WTC11 (cell line): Measurements from ENCODE around the gene NTRK2. TPM values are rescaled to one million over a fixed set of nuclear protein-coding genes. Genes with fewer than 3 reads are reported as not detected.

Experiments used
- ATAC-seq: fragments of 200-7000 bp; cut with Tn5 transposase; 2 replicates; pipeline ENCODE4 v1.10.0; 2021; ENCODE audit warnings: mild to moderate bottlenecking, moderate library complexity
- CTCF ChIA-PET: fragments of 300-600 bp; sonication (Branson Sonifier 250); formaldehyde crosslinking; loops from one replicate; lab custom pipeline; 2021; ENCODE audit warnings: antibody characterized with exemption; lab: Charles Lee
- POLR2A ChIA-PET: fragments of 350-600 bp; sonication (Branson Sonifier 250); formaldehyde crosslinking; loops from one replicate; lab custom pipeline; 2021; ENCODE audit warnings: antibody characterized with exemption; lab: Charles Lee
- DNase-seq: peaks from one replicate; pipeline ENCODE4 v3.0.0; 2021; ENCODE audit warnings: low spot score
- H3K27ac Mint-ChIP-seq: 2 replicates; pipeline ENCODE4 v1.8.0; 2021; ENCODE audit warnings: mixed read lengths
- H3K27me3 Mint-ChIP-seq: 2 replicates; pipeline ENCODE4 v1.8.0; 2021; ENCODE audit warnings: low read depth, mild to moderate bottlenecking, moderate library complexity, mixed read lengths
- H3K36me3 Mint-ChIP-seq: 2 replicates; pipeline ENCODE4 v1.8.0; 2021; ENCODE audit warnings: mixed read lengths
- H3K4me1 Mint-ChIP-seq: 2 replicates; pipeline ENCODE4 v1.8.0; 2022; ENCODE audit warnings: mixed read lengths
- H3K4me3 Mint-ChIP-seq: 2 replicates; pipeline ENCODE4 v1.8.0; 2021; ENCODE audit warnings: mild to moderate bottlenecking, moderate library complexity, mixed read lengths
- H3K9me3 Mint-ChIP-seq: 2 replicates; pipeline ENCODE4 v1.8.0; 2021; ENCODE audit warnings: mixed read lengths
- CREM ChIP-seq: sonication (generic); formaldehyde crosslinking; IDR thresholded peaks from 2 replicates; pipeline ENCODE4 v1.8.1; 2022; ENCODE audit warnings: mild to moderate bottlenecking, missing genetic modification reagents, moderate library complexity
- ELF4 ChIP-seq: sonication (generic); formaldehyde crosslinking; IDR thresholded peaks from 2 replicates; pipeline ENCODE4 v1.8.1; 2022; ENCODE audit warnings: low read depth, mild to moderate bottlenecking, moderate library complexity, missing genetic modification reagents
- ETV6 ChIP-seq: sonication (generic); formaldehyde crosslinking; IDR thresholded peaks from 2 replicates; pipeline ENCODE4 v1.8.1; 2022; ENCODE audit warnings: mild to moderate bottlenecking, missing genetic modification reagents
- HMGA2 ChIP-seq: fragments of 250-450 bp; sonication (Bioruptor Pico); IDR thresholded peaks from 2 replicates; pipeline ENCODE4 v1.4.0; 2021; ENCODE audit warnings: mild to moderate bottlenecking, moderate library complexity
- MYBL2 ChIP-seq: sonication (generic); formaldehyde crosslinking; IDR thresholded peaks from 2 replicates; pipeline ENCODE4 v1.8.1; 2023; ENCODE audit warnings: mild to moderate bottlenecking, moderate library complexity, missing genetic modification reagents
- NFYB ChIP-seq: sonication (generic); formaldehyde crosslinking; conservative IDR thresholded peaks from 2 replicates; pipeline ENCODE4 v1.8.0; 2022; ENCODE audit warnings: low read depth, missing genetic modification reagents
- TCF7 ChIP-seq: sonication (generic); formaldehyde crosslinking; IDR thresholded peaks from 2 replicates; pipeline ENCODE4 v1.8.0; 2022; ENCODE audit warnings: mild to moderate bottlenecking, low read depth, missing genetic modification reagents, moderate library complexity
- ZNF138 ChIP-seq: sonication (generic); formaldehyde crosslinking; conservative IDR thresholded peaks from 2 replicates; pipeline ENCODE4 v1.8.1; 2022; ENCODE audit warnings: mild to moderate bottlenecking, moderate library complexity, missing genetic modification reagents
- ZNF219 ChIP-seq: sonication (generic); formaldehyde crosslinking; IDR thresholded peaks from 2 replicates; pipeline ENCODE4 v1.8.0; 2023; ENCODE audit warnings: missing genetic modification reagents, mild to moderate bottlenecking, borderline replicate concordance
- ZNF263 ChIP-seq: sonication (generic); formaldehyde crosslinking; IDR thresholded peaks from 2 replicates; pipeline ENCODE4 v1.8.1; 2022; ENCODE audit warnings: low read depth, mild to moderate bottlenecking, moderate library complexity, missing genetic modification reagents
- ZNF423 ChIP-seq: fragments of 250-450 bp; sonication (Bioruptor Pico); IDR thresholded peaks from 2 replicates; pipeline ENCODE4 v2.1.2; 2022; ENCODE audit warnings: mild to moderate bottlenecking, moderate library complexity
- ZNF671 ChIP-seq: fragments of 250-450 bp; sonication (Bioruptor Pico); IDR thresholded peaks from 2 replicates; pipeline ENCODE4 v1.8.0; 2021; ENCODE audit warnings: mild to moderate bottlenecking
- total RNA-seq: library from RNA; stranded (reverse); gene quantifications from 3 replicates; pipeline ENCODE4 v1.2.3, GENCODE V29; 2021
- TF ChIP-seq, protein P1 (sequence below): fragments of 250-450 bp; sonication (Bioruptor Pico); IDR thresholded peaks from 2 replicates; pipeline ENCODE4 v2.1.2; 2022; ENCODE audit warnings: mild to moderate bottlenecking, moderate library complexity
- TF ChIP-seq, protein P2 (sequence below): sonication (generic); formaldehyde crosslinking; IDR thresholded peaks from 2 replicates; pipeline ENCODE4 v1.8.1; 2022; ENCODE audit warnings: mild to moderate bottlenecking, moderate library complexity, missing genetic modification reagents
- TF ChIP-seq, protein P3 (sequence below): sonication (generic); formaldehyde crosslinking; IDR thresholded peaks from 2 replicates; pipeline ENCODE4 v1.8.0; 2023; ENCODE audit warnings: missing genetic modification reagents, mild to moderate bottlenecking, borderline replicate concordance
- TF ChIP-seq, protein P4 (sequence below): sonication (generic); formaldehyde crosslinking; IDR thresholded peaks from 2 replicates; pipeline ENCODE4 v1.8.1; 2022; ENCODE audit warnings: missing genetic modification reagents, borderline replicate concordance
- TF ChIP-seq, protein P5 (sequence below): sonication (generic); formaldehyde crosslinking; IDR thresholded peaks from 2 replicates; pipeline ENCODE4 v1.8.1; 2023; ENCODE audit warnings: mild to moderate bottlenecking, missing genetic modification reagents
- TF ChIP-seq, protein P6 (sequence below): fragments of 250-450 bp; sonication (Bioruptor Pico); IDR thresholded peaks from 2 replicates; pipeline ENCODE4 v1.8.0; 2021; ENCODE audit warnings: mild to moderate bottlenecking
- TF ChIP-seq, protein P7 (sequence below): fragments of 250-450 bp; sonication (Bioruptor Pico); IDR thresholded peaks from 2 replicates; pipeline ENCODE4 v1.9.0; 2021; ENCODE audit warnings: mild to moderate bottlenecking

The NTRK2 gene
- total RNA-seq, 1 experiment from 2014 or later: 0.02 TPM

DNA sequence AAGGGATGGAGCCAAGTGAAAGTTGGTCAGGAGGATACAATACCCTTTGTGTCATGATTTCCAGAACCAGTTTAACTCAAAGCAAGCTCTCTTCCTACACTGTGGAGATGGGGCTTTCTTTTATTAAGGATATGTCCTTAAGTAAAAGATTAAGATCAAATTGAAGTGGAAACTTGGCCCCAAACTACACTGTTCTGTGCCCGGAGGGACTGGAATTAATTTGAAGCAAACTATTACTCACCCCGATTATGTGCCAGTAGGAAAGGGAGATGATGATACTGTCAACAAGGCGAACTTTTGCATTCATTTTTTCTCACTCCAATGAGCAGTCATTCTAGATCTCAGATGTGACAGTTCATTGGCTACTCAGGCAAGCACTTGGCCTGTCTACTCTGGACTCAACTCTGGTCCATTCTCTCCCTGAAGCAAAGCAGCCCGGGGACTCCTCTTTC, 186.7 kb downstream of the NTRK2 start:
- Mint-ChIP-seq H3K27ac (no peak overlapping the region), H3K9me3 (no peaks in the 10 kb centered on the region), H3K4me1 (peaks cover 83% of the 10 kb centered on the region), H3K4me3 (no peak overlapping the region), H3K27me3 (peaks cover 5% of the 10 kb centered on the region), H3K36me3 (no peaks in the 10 kb centered on the region)
- no peak for ATAC-seq
- CTCF ChIA-PET: no interaction called here
- POLR2A ChIA-PET: no interaction called here
- no peak for DNase-seq
- TF ChIP-seq ZNF219 (CRISPR knock-in tag) (no peak), ELF4 (CRISPR knock-in tag) (no peak), ZNF138 (no peak)
- TF ChIP-seq, protein P1, sequence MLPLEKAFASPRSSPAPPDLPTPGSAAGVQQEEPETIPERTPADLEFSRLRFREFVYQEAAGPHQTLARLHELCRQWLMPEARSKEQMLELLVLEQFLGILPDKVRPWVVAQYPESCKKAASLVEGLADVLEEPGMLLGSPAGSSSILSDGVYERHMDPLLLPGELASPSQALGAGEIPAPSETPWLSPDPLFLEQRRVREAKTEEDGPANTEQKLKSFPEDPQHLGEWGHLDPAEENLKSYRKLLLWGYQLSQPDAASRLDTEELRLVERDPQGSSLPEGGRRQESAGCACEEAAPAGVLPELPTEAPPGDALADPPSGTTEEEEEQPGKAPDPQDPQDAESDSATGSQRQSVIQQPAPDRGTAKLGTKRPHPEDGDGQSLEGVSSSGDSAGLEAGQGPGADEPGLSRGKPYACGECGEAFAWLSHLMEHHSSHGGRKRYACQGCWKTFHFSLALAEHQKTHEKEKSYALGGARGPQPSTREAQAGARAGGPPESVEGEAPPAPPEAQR (CRISPR knock-in tag): no peak
- TF ChIP-seq, protein P2, sequence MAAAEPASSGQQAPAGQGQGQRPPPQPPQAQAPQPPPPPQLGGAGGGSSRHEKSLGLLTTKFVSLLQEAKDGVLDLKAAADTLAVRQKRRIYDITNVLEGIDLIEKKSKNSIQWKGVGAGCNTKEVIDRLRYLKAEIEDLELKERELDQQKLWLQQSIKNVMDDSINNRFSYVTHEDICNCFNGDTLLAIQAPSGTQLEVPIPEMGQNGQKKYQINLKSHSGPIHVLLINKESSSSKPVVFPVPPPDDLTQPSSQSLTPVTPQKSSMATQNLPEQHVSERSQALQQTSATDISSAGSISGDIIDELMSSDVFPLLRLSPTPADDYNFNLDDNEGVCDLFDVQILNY: no peak
- TF ChIP-seq, protein P3, sequence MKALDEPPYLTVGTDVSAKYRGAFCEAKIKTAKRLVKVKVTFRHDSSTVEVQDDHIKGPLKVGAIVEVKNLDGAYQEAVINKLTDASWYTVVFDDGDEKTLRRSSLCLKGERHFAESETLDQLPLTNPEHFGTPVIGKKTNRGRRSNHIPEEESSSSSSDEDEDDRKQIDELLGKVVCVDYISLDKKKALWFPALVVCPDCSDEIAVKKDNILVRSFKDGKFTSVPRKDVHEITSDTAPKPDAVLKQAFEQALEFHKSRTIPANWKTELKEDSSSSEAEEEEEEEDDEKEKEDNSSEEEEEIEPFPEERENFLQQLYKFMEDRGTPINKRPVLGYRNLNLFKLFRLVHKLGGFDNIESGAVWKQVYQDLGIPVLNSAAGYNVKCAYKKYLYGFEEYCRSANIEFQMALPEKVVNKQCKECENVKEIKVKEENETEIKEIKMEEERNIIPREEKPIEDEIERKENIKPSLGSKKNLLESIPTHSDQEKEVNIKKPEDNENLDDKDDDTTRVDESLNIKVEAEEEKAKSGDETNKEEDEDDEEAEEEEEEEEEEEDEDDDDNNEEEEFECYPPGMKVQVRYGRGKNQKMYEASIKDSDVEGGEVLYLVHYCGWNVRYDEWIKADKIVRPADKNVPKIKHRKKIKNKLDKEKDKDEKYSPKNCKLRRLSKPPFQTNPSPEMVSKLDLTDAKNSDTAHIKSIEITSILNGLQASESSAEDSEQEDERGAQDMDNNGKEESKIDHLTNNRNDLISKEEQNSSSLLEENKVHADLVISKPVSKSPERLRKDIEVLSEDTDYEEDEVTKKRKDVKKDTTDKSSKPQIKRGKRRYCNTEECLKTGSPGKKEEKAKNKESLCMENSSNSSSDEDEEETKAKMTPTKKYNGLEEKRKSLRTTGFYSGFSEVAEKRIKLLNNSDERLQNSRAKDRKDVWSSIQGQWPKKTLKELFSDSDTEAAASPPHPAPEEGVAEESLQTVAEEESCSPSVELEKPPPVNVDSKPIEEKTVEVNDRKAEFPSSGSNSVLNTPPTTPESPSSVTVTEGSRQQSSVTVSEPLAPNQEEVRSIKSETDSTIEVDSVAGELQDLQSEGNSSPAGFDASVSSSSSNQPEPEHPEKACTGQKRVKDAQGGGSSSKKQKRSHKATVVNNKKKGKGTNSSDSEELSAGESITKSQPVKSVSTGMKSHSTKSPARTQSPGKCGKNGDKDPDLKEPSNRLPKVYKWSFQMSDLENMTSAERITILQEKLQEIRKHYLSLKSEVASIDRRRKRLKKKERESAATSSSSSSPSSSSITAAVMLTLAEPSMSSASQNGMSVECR (CRISPR knock-in tag): no peak
- TF ChIP-seq, protein P4, sequence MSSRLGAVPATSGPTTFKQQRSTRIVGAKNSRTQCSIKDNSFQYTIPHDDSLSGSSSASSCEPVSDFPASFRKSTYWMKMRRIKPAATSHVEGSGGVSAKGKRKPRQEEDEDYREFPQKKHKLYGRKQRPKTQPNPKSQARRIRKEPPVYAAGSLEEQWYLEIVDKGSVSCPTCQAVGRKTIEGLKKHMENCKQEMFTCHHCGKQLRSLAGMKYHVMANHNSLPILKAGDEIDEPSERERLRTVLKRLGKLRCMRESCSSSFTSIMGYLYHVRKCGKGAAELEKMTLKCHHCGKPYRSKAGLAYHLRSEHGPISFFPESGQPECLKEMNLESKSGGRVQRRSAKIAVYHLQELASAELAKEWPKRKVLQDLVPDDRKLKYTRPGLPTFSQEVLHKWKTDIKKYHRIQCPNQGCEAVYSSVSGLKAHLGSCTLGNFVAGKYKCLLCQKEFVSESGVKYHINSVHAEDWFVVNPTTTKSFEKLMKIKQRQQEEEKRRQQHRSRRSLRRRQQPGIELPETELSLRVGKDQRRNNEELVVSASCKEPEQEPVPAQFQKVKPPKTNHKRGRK (CRISPR knock-in tag): no peak

DNA sequence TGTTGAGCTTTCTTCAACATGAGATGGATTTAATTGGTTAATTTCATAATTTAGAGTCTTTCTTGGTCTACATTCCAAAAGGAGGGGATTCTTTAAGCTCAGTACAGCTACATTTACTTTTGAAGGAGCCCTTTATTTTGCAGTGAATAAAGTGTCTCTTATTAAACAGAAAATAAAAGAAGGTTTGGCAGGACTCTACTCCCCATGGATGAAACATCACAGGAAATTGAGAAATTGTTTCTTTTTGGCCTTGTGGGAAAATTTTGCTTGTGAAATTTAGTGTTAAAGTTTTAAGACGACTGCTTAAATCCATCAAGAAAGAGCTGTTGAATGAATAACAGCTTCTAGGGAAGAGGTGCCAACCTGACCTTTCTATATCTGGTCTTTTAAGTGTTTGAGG, 187.7 kb downstream of the NTRK2 start:
- Mint-ChIP-seq H3K9me3 (no peaks in the 10 kb centered on the region), H3K4me3 (no peak overlapping the region), H3K27ac (no peak overlapping the region), H3K36me3 (no peaks in the 10 kb centered on the region), H3K4me1 (peaks cover 85% of the 10 kb centered on the region), H3K27me3 (peaks cover 10% of the 10 kb centered on the region)
- ATAC-seq: no peak
- ChIA-PET CTCF (interaction anchor here (0.7 to 0.8 kb wide), 2 partner anchors 159 to 363 kb away, joined by 3 to 4 read pairs; no protein-coding TSS in a partner anchor), POLR2A (no interaction called here)
- TF ChIP-seq NFYB (CRISPR knock-in tag) (no peak), ZNF423 (CRISPR knock-in tag) (no peak), ZNF263 (CRISPR knock-in tag) (no peak), HMGA2 (no peak), CREM (CRISPR knock-in tag) (no peak), ETV6 (no peak), MYBL2 (no peak), TCF7 (no peak), ZNF671 (no peak)
- TF ChIP-seq, protein P2: no peak
- TF ChIP-seq, protein P5, sequence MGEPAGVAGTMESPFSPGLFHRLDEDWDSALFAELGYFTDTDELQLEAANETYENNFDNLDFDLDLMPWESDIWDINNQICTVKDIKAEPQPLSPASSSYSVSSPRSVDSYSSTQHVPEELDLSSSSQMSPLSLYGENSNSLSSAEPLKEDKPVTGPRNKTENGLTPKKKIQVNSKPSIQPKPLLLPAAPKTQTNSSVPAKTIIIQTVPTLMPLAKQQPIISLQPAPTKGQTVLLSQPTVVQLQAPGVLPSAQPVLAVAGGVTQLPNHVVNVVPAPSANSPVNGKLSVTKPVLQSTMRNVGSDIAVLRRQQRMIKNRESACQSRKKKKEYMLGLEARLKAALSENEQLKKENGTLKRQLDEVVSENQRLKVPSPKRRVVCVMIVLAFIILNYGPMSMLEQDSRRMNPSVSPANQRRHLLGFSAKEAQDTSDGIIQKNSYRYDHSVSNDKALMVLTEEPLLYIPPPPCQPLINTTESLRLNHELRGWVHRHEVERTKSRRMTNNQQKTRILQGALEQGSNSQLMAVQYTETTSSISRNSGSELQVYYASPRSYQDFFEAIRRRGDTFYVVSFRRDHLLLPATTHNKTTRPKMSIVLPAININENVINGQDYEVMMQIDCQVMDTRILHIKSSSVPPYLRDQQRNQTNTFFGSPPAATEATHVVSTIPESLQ (CRISPR knock-in tag): no peak
- TF ChIP-seq, protein P6, sequence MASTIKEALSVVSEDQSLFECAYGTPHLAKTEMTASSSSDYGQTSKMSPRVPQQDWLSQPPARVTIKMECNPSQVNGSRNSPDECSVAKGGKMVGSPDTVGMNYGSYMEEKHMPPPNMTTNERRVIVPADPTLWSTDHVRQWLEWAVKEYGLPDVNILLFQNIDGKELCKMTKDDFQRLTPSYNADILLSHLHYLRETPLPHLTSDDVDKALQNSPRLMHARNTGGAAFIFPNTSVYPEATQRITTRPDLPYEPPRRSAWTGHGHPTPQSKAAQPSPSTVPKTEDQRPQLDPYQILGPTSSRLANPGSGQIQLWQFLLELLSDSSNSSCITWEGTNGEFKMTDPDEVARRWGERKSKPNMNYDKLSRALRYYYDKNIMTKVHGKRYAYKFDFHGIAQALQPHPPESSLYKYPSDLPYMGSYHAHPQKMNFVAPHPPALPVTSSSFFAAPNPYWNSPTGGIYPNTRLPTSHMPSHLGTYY (CRISPR knock-in tag): no peak
- TF ChIP-seq, protein P7, sequence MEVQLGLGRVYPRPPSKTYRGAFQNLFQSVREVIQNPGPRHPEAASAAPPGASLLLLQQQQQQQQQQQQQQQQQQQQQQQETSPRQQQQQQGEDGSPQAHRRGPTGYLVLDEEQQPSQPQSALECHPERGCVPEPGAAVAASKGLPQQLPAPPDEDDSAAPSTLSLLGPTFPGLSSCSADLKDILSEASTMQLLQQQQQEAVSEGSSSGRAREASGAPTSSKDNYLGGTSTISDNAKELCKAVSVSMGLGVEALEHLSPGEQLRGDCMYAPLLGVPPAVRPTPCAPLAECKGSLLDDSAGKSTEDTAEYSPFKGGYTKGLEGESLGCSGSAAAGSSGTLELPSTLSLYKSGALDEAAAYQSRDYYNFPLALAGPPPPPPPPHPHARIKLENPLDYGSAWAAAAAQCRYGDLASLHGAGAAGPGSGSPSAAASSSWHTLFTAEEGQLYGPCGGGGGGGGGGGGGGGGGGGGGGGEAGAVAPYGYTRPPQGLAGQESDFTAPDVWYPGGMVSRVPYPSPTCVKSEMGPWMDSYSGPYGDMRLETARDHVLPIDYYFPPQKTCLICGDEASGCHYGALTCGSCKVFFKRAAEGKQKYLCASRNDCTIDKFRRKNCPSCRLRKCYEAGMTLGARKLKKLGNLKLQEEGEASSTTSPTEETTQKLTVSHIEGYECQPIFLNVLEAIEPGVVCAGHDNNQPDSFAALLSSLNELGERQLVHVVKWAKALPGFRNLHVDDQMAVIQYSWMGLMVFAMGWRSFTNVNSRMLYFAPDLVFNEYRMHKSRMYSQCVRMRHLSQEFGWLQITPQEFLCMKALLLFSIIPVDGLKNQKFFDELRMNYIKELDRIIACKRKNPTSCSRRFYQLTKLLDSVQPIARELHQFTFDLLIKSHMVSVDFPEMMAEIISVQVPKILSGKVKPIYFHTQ: no peak
- no peak for DNase-seq
